Colonic mucosa (tissue), 4 donors: ENCODE results near the gene SLC22A13. TPM values are rescaled to one million over a fixed set of nuclear protein-coding genes. Genes with fewer than 3 reads are reported as not detected.

Experiments
- DNase-seq: peaks from one replicate; pipeline ENCODE4 v3.0.0-alpha.2; 2020
- H3K27ac ChIP-seq: fragments of 200-600 bp; one replicate; pipeline ENCODE4 v1.8.0; 2021
- H3K27me3 ChIP-seq: fragments of 200-600 bp; one replicate; pipeline ENCODE4 v1.8.0; 2021
- H3K36me3 ChIP-seq: fragments of 200-600 bp; one replicate; pipeline ENCODE4 v1.8.0; 2021
- H3K4me1 ChIP-seq: fragments of 200-600 bp; one replicate; pipeline ENCODE4 v1.8.0; 2021; ENCODE audit warnings: mild to moderate bottlenecking
- H3K4me3 ChIP-seq: fragments of 200-600 bp; one replicate; pipeline ENCODE4 v1.8.0; 2021
- H3K9ac ChIP-seq, 2 donors: one replicate each; pipeline ENCODE4 v1.7.0; 2013; ENCODE audit warnings: control low read depth in 2 of 2, low read depth in 2 of 2, low read length in 2 of 2
- H3K9me3 ChIP-seq: fragments of 200-600 bp; one replicate; pipeline ENCODE4 v1.8.0; 2021
- intact Hi-C: fragments of 100-400 bp; cut with DNase I; formaldehyde crosslinking; loops from one replicate; pipeline ENCODE4 v1.14.1; 2022
- total RNA-seq, 2 donors: library from RNA; stranded (reverse); fragmentation: NEBNext Ultra II Directional in 1 of 2; extraction: Animal tissue kit (Norgen Biotek cat#: 25700) in 1 of 2; gene quantifications; one replicate each; pipeline ENCODE4 v1.2.1, GENCODE V29; 2021
- TF ChIP-seq, protein P1 (sequence below): fragments of 200-600 bp; IDR thresholded peaks from one replicate; pipeline ENCODE4 v1.8.0; 2022; ENCODE audit warnings: antibody characterized with exemption, mild to moderate bottlenecking
- donor health status: healthy.
- donor health status: DM: no; HTN: no; CAD: no.
- donor health status: DM: no; HTN: no; CAD: no.

SLC22A13 gene
- total RNA-seq, 2 donors from 2014 or later, result 0.27 to 1.1 TPM

DNA sequence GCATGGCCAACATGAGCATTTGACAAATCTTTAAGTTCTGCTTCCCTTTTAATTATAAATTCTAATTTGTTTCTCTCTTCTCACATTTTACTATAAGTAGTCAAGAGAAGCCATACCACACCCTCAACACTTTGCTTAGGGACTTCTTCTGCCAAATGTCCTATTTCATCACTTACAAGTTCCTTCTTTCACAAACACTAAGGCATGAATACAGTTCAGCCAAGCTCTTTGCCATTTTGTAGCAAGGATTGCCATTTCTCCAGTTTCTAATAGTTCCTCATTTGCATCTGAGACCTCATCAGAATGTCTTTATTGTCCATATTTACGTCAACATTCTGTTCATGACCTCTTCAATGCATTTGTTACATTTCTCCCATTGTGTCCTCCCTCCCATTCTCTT is 45.9 kb downstream of the SLC22A13 start:
- no peaks in the 10 kb centered on the region for H3K4me1 ChIP-seq
- H3K27me3 ChIP-seq, result no peaks in the 10 kb centered on the region
- H3K36me3 ChIP-seq, result no peaks in the 10 kb centered on the region
- TF ChIP-seq, protein P1, sequence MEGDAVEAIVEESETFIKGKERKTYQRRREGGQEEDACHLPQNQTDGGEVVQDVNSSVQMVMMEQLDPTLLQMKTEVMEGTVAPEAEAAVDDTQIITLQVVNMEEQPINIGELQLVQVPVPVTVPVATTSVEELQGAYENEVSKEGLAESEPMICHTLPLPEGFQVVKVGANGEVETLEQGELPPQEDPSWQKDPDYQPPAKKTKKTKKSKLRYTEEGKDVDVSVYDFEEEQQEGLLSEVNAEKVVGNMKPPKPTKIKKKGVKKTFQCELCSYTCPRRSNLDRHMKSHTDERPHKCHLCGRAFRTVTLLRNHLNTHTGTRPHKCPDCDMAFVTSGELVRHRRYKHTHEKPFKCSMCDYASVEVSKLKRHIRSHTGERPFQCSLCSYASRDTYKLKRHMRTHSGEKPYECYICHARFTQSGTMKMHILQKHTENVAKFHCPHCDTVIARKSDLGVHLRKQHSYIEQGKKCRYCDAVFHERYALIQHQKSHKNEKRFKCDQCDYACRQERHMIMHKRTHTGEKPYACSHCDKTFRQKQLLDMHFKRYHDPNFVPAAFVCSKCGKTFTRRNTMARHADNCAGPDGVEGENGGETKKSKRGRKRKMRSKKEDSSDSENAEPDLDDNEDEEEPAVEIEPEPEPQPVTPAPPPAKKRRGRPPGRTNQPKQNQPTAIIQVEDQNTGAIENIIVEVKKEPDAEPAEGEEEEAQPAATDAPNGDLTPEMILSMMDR, result no peak
- H3K9me3 ChIP-seq, result no peaks in the 10 kb centered on the region
- no peak overlapping the region for H3K27ac ChIP-seq
- H3K4me3 ChIP-seq, result no peak overlapping the region
- intact Hi-C loops, result no loop called here
- no peak overlapping the region for H3K9ac ChIP-seq
- DNase-seq, result no peak

- Histone ChIP-seq H3K9ac (no peak overlapping the region), H3K27ac (no peak overlapping the region), H3K36me3 (no peaks in the 10 kb centered on the region), H3K9me3 (no peaks in the 10 kb centered on the region), H3K4me3 (no peak overlapping the region), H3K27me3 (no peaks in the 10 kb centered on the region), H3K4me1 (no peaks in the 10 kb centered on the region)
- DNase-seq, result no peak
- intact Hi-C loops, result no loop called here
- TF ChIP-seq, protein P1, result no peak
These were observed 46.3 kb downstream of the SLC22A13 start for GRCh38 chr3:38311941-38312340.

DNA sequence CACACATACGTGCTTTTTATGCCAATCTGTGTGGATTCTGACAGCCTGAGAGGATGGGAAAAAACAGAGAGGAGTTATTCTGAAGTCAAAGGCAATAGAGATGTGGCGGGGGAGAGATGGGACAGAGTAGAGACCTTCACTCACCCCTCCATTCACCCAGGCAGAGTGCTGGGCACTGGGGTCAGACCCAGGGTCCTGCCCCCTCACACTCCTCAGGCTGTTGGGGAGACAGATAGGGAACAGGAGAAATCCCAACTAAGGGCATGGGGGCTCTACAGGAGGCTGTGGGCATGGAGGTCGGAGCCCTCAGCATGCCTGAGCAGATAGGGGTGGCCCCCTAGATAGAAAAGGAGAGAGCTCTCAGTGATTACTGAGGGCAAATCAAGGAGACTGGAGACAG is 46.7 kb downstream of the SLC22A13 start:
- H3K9ac ChIP-seq, result no peak overlapping the region
- H3K9me3 ChIP-seq, result no peaks in the 10 kb centered on the region
- intact Hi-C loops, result no loop called here
- no peak for DNase-seq
- H3K27me3 ChIP-seq, result no peaks in the 10 kb centered on the region
- no peaks in the 10 kb centered on the region for H3K4me1 ChIP-seq
- no peak overlapping the region for H3K27ac ChIP-seq
- no peak overlapping the region for H3K4me3 ChIP-seq
- no peaks in the 10 kb centered on the region for H3K36me3 ChIP-seq
- TF ChIP-seq, protein P1, result no peak

- intact Hi-C loops, result no loop called here
- TF ChIP-seq, protein P1, result no peak
- no peaks in the 10 kb centered on the region for H3K9me3 ChIP-seq
- no peaks in the 10 kb centered on the region for H3K36me3 ChIP-seq
- no peak overlapping the region for H3K27ac ChIP-seq
- no peaks in the 10 kb centered on the region for H3K27me3 ChIP-seq
- DNase-seq, result no peak
- no peak overlapping the region for H3K4me3 ChIP-seq
- H3K9ac ChIP-seq, result no peak overlapping the region
- H3K4me1 ChIP-seq, result no peaks in the 10 kb centered on the region
These were observed 47.7 kb downstream of the SLC22A13 start for GRCh38 chr3:38313263-38313662.

- H3K27ac ChIP-seq, result no peak overlapping the region
- H3K9ac ChIP-seq, result no peak overlapping the region
- no peaks in the 10 kb centered on the region for H3K27me3 ChIP-seq
- no peaks in the 10 kb centered on the region for H3K9me3 ChIP-seq
- H3K4me3 ChIP-seq, result no peak overlapping the region
- TF ChIP-seq, protein P1, result no peak
- no peak for DNase-seq
- no peaks in the 10 kb centered on the region for H3K36me3 ChIP-seq
- intact Hi-C loops, result no loop called here
- no peaks in the 10 kb centered on the region for H3K4me1 ChIP-seq
These were observed 48.1 kb downstream of the SLC22A13 start for GRCh38 chr3:38313695-38314094.
